GM18519 (cell line): ENCODE data around the gene ZSCAN18.
"Not testable (repeated sequence)": the region's sequence is repeated elsewhere in the genome, so short reads cannot be mapped to it uniquely, and the experiment has no call there.

ENCODE experiments used
- ATAC-seq: cut with Tn5 transposase; IDR thresholded peaks from one replicate; pipeline ENCODE4 v1.9.1; 2021; ENCODE audit warnings: mild to moderate bottlenecking, moderate library complexity; ENCODE audit not compliant: unreplicated experiment, low FRiP score

ZSCAN18 gene, protein sequence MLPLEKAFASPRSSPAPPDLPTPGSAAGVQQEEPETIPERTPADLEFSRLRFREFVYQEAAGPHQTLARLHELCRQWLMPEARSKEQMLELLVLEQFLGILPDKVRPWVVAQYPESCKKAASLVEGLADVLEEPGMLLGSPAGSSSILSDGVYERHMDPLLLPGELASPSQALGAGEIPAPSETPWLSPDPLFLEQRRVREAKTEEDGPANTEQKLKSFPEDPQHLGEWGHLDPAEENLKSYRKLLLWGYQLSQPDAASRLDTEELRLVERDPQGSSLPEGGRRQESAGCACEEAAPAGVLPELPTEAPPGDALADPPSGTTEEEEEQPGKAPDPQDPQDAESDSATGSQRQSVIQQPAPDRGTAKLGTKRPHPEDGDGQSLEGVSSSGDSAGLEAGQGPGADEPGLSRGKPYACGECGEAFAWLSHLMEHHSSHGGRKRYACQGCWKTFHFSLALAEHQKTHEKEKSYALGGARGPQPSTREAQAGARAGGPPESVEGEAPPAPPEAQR

GRCh38 chr19:58097781-58098681 lies at the start of gene ZSCAN18:
TSS of gene ZSCAN18 (minus strand) at chr19:58098231. CDS start at chr19:58090267, 7,964 bp downstream.
- peak; percentile 93 for ATAC-seq

- not testable (repeated sequence) for ATAC-seq
These were observed 49.4 kb upstream of the ZSCAN18 start for GRCh38 chr19:58147475-58147874.

DNA sequence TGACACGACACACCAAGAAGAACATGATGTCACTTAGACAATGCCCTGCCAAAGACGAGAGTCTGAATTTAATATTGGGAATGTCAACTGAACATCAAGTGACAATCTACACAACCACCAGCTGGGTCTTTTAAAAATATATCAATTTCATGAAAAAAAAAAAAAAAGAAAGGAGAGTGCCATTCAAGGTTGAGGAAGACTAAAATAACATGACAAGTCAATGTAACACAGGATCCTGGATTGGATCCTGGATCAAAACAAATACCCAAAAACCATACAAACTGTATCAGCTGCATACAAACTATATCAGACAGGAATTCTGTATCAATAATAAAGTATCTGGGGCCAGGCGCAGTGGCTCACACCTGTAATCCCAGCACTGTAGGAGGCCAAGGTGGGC lies 47.8 kb upstream of the ZSCAN18 start:
- no peak for ATAC-seq

DNA sequence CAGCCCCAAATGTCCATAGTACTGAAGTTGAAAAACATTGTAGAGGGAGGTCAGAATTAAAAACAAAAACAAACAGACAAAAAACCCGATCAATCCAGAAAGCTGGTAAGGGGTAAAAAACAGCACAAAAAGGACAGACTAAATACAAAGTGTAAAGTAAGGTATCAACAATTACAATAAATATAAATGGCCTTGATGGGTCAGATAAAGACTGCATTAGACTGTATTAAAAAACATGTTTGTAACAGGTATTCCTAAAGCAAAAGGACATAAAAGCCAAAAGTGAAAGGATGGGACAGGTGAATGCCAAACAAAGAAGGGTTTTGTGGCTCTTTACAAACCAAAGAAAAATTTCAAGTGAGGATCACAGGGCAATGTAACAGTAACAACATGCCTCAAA lies 36.2 kb upstream of the ZSCAN18 start:
- no peak for ATAC-seq

DNA sequence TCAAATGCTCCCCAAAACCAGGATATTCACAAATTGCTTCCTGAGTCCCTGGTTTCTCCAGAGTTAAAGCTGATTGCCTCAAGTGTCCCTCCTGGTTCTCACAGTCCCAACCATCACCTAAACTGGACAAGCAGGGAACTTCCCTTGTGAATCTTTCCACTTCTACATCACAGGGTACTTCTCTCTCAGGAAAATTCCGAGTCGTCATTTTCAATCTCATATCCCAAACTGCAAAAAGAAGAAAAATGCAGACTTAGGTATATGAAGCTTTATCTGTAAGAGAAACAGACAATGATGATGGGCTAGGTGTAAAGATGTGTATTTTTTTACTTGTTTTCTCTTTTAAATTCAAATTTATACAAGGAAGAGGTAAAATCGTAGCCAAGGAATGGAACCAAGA lies 31.3 kb upstream of the ZSCAN18 start:
- ATAC-seq: no peak

DNA sequence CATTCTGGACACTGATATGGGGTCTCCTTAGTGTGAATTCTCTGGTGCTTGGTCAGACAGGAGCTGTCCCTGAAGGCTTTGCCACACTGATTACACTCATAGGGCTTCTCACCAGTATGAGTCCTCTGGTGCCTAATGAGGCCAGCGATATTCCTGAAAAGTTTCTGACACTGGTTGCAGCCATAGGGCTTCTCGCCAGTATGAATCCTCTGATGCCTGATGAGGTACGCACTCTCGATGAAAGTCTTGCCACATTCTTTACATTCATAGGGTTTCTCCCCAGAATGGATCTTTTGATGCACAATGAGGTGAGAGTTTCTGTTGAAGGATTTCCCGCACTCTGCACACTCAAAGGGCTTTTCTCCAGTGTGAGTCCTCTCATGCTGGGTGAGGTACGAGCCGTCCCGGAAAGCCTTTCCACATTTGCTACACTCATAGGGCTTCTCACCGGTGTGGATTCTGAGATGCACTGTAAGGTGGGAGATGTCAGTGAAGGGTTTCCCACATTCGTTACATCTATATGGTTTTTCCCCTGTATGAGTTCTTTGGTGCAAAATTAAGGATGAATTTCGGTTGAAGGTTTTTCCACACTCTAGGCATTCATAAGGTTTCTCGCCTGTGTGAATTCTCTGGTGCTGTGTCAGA lies 30.1 kb upstream of the ZSCAN18 start:
- ATAC-seq: no peak

GRCh38 chr19:58123354-58123753 lies 25.3 kb upstream of the ZSCAN18 start:
- ATAC-seq: no peak

GRCh38 chr19:58118979-58119733 lies 21.1 kb upstream of the ZSCAN18 start:
- ATAC-seq: no peak

- ATAC-seq: no peak
These were observed 20.0 kb upstream of the ZSCAN18 start for GRCh38 chr19:58117841-58118575.

DNA sequence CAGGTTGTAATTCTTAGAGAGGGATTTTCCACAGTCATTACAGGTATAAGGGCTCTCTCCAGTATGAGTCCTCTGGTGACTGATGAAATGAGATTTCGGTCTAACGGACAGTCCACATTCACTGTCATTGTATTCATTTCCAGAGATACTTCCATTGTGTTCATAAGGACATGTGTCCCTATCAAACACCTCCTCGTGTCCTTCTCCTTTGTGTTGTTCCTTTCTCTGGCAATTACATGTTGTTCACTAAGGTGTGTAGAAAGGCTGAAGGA lies 10.5 kb upstream of the ZSCAN18 start:
- ATAC-seq: no peak

GRCh38 chr19:58107778-58108545 lies 9.9 kb upstream of the ZSCAN18 start:
- no peak for ATAC-seq

DNA sequence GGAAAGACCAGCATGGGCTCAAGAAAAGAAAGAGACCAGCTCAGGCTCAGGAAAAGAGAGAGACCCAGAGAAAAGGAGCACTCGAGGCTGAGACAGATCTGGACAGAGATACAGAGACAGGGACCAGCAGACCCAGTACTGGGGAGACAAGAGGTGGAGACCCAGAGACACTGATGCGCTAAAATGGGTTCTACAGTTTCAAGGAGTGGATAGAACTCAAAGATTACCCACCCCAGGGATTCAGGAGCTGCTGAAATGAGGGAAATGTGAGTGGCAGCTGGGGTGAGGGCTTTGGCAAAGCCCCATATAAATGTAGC lies 609 bp upstream of the ZSCAN18 start:
- no peak for ATAC-seq

- ATAC-seq: no peak
These were observed 682 bp downstream of the ZSCAN18 start for GRCh38 chr19:58097349-58097748.

DNA sequence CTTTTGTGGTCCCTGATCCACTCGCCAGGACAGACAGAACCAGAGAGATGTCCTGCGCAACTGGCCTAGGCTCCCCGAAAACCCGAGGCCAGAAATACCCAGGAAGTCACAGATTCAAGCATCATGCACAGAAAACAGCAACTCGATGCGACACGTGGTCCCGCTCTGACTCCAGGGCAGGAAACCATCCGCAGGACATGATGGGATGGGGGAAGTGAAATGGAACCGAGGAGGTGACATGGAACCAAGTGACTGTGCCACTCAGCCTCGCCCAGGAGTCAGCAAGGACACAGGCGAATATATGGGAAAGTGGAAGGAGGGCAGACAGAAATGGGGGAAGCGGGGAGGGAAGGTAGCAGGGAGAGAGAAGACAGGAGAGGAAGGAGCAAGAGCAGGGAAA lies 1.1 kb downstream of the ZSCAN18 start:
- no peak for ATAC-seq

GRCh38 chr19:58095328-58095727 lies 2.7 kb downstream of the ZSCAN18 start:
- ATAC-seq: no peak

- ATAC-seq: no peak
These were observed 5.0 kb downstream of the ZSCAN18 start for GRCh38 chr19:58093071-58093470.

DNA sequence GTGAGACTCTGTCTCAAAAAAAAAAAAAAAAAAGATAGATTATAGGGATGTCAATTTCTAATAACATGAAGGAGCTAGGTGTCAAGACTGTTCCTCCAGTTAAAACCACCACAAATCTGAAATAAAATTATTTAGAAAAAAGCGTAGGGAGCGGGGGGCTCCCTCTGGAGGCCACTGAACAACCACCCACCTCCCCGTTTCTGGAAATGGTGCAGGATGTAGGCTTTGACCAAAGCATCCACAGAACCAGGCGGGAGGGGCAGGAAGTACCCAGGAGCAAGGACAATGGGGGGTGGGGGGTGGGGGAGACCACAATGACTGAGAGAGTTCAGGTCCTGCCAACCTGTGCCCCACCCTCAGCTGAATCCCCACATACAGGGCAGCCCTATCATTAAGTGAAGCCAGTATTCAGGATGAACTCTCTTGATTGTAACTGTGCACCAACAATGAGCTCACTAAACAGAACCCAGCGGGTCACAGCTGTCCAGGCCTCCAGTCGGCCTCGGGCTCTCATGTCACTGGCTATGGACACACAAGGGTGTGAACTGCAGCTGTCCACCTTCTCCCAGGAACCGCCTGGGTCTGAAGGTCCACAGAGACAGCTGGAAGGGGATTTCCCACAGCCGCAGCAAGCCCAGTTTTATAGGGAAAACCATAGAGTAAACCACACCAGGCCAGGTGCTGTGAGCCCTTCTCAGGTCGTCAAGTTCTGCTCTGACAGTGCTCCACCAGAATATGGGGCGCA lies 6.6 kb downstream of the ZSCAN18 start:
- ATAC-seq: no peak

DNA sequence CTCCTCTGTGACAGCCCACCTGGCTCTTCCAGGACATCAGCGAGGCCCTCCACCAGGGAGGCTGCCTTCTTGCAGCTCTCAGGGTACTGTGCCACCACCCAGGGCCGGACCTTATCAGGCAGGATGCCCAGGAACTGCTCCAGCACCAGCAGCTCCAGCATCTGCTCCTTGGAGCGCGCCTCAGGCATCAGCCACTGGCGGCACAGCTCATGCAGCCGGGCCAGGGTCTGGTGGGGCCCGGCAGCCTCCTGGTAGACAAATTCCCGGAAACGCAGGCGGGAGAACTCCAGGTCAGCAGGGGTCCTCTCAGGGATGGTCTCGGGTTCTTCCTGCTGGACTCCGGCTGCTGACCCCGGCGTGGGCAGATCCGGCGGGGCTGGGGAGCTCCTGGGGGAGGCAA lies 8.2 kb downstream of the ZSCAN18 start:
- ATAC-seq: no peak
